CD14-positive monocyte (primary cell): ENCODE measurements around the gene OR7E24. TPM values are rescaled to one million over a fixed set of nuclear protein-coding genes. Genes with fewer than 3 reads are reported as not detected.

Experiments
- DNase-seq, 3 donors: peaks; one replicate each; pipeline ENCODE4 v3.0.0-alpha.2; 2011 to 2022
- H2AFZ ChIP-seq: 2 replicates; pipeline ENCODE4 v1.6.0; 2012; ENCODE audit warnings: mild to moderate bottlenecking, low read depth, low read length, inconsistent platforms; ENCODE audit not compliant: insufficient read depth, poor library complexity, severe bottlenecking
- H3K27ac ChIP-seq, 2 donors: 1 replicate in 1 of 2; 2 replicates in 1 of 2; pipeline ENCODE4 v1.5.1; 2012 to 2013; ENCODE audit warnings: low read length in 2 of 2, control low read depth in 1 of 2, inconsistent platforms in 1 of 2, low read depth in 1 of 2, mild to moderate bottlenecking in 1 of 2
- H3K27me3 ChIP-seq, 2 donors: one replicate each; pipeline versions ENCODE4 v1.6.0 to v1.6.1; 2011 to 2013; ENCODE audit warnings: low read length in 2 of 2; ENCODE audit not compliant: control insufficient read depth in 2 of 2, insufficient read depth in 2 of 2
- H3K36me3 ChIP-seq, 2 donors: replicated peaks in 1 of 2; 1 replicate in 1 of 2; 2 replicates in 1 of 2; pipeline versions ENCODE4 v1.5.1 to v1.6.1; 2012 to 2013; ENCODE audit warnings: low read length in 2 of 2, control low read depth in 1 of 2, inconsistent platforms in 1 of 2, mild to moderate bottlenecking in 1 of 2; ENCODE audit not compliant: insufficient read depth in 2 of 2, control insufficient read depth in 1 of 2
- H3K4me1 ChIP-seq, 2 donors: 1 replicate in 1 of 2; 2 replicates in 1 of 2; pipeline versions ENCODE4 v1.5.1 to v1.6.1; 2012 to 2013; ENCODE audit warnings: low read length in 2 of 2, control low read depth in 1 of 2, inconsistent platforms in 1 of 2, mild to moderate bottlenecking in 1 of 2, moderate library complexity in 1 of 2; ENCODE audit not compliant: insufficient read depth in 2 of 2, control insufficient read depth in 1 of 2
- H3K4me2 ChIP-seq: replicated peaks from 2 replicates; pipeline ENCODE3; 2012; ENCODE audit warnings: low read length, moderate library complexity, mild to moderate bottlenecking; ENCODE audit not compliant: poor library complexity, severe bottlenecking; ENCODE audit errors: extremely low read depth
- H3K4me3 ChIP-seq, 3 experiments: fragments of 200-600 bp in 1 of 3; sonication (generic) in 1 of 3; replicated peaks in 1 of 3; 1 replicate in 2 of 3; 2 replicates in 1 of 3; pipeline ENCODE4 v1.5.1; 2011 to 2013; ENCODE audit warnings: low read length in 3 of 3, mild to moderate bottlenecking in 3 of 3, control low read depth in 2 of 3, low read depth in 2 of 3, inconsistent platforms in 1 of 3, moderate library complexity in 1 of 3
- H3K79me2 ChIP-seq: 2 replicates; pipeline ENCODE4 v1.6.0; 2012; ENCODE audit warnings: mild to moderate bottlenecking, control low read depth, inconsistent platforms, low read length, moderate library complexity; ENCODE audit not compliant: insufficient read depth
- H3K9ac ChIP-seq: 2 replicates; pipeline ENCODE4 v1.6.0; 2017; ENCODE audit warnings: low read length, mild to moderate bottlenecking; ENCODE audit not compliant: insufficient read depth, poor library complexity, severe bottlenecking
- H3K9me3 ChIP-seq, 2 donors: replicated peaks in 1 of 2; 1 replicate in 1 of 2; 2 replicates in 1 of 2; pipeline versions ENCODE4 v1.5.1 to v1.6.1; 2012 to 2013; ENCODE audit warnings: low read length in 2 of 2, control low read depth in 1 of 2; ENCODE audit not compliant: control insufficient read depth in 1 of 2, insufficient read depth in 1 of 2
- H4K20me1 ChIP-seq: 2 replicates; pipeline ENCODE4 v1.6.0; 2012; ENCODE audit warnings: mild to moderate bottlenecking, low read length, control low read depth, moderate library complexity; ENCODE audit not compliant: insufficient read depth
- H3K27ac Mint-ChIP-seq, 7 donors: one replicate each; pipeline ENCODE4 v1.8.0; 2020; ENCODE audit warnings: mild to moderate bottlenecking in 7 of 7, mixed read lengths in 7 of 7, moderate library complexity in 6 of 7, inconsistent platforms in 2 of 7
- H3K27me3 Mint-ChIP-seq, 3 donors: one replicate each; pipeline ENCODE4 v1.8.0; 2021 to 2022; ENCODE audit warnings: low read depth in 3 of 3, mild to moderate bottlenecking in 3 of 3, mixed read lengths in 3 of 3, moderate library complexity in 3 of 3, inconsistent platforms in 1 of 3
- H3K36me3 Mint-ChIP-seq, 2 donors: one replicate each; pipeline ENCODE4 v1.8.0; 2020; ENCODE audit warnings: mixed read lengths in 2 of 2, inconsistent platforms in 1 of 2, mild to moderate bottlenecking in 1 of 2
- H3K4me1 Mint-ChIP-seq: one replicate; pipeline ENCODE4 v1.8.0; 2020; ENCODE audit warnings: mild to moderate bottlenecking, mixed read lengths
- H3K4me3 Mint-ChIP-seq, 2 donors: one replicate each; pipeline ENCODE4 v1.8.0; 2020; ENCODE audit warnings: mild to moderate bottlenecking in 2 of 2, mixed read lengths in 2 of 2, moderate library complexity in 1 of 2
- H3K9me3 Mint-ChIP-seq, 7 donors: one replicate each; pipeline ENCODE4 v1.8.0; 2020 to 2022; ENCODE audit warnings: mixed read lengths in 7 of 7, mild to moderate bottlenecking in 6 of 7, moderate library complexity in 6 of 7, inconsistent platforms in 2 of 7
- CTCF ChIP-seq: fragments of 200-600 bp; IDR thresholded peaks from one replicate; pipeline ENCODE4 v1.8.0; 2022; ENCODE audit warnings: antibody characterized with exemption, mild to moderate bottlenecking
- whole genome bisulfite sequencing: methylation state at CpG from one replicate; pipeline ENCODE4 v1.1.5; 2013; ENCODE audit warnings: missing lambda C conversion rate; ENCODE audit not compliant: insufficient coverage; 5-methylcytosine and 5-hydroxymethylcytosine counted together
- intact Hi-C, 2 donors: fragments of 100-400 bp; cut with micrococcal nuclease; formaldehyde crosslinking; loops; one replicate each; pipeline versions ENCODE4 v1.15.0 to v1.15.1; 2023
- polyA plus RNA-seq, 3 donors: library from polyadenylated mRNA; depleted of rRNA in 1 of 3; unstranded in 2 of 3; stranded (reverse) in 1 of 3; fragments of 300-500 nt in 2 of 3; fragments of >200 nt in 1 of 3; fragmentation: Illumina TruSeq in 2 of 3; gene quantifications; 1 replicate in 2 of 3; 2 replicates in 1 of 3; pipeline ENCODE4 v1.2.3, GENCODE V29; 2012 to 2021

Gene OR7E24
- polyA plus RNA-seq, 3 donors: not detected

- no peaks in the 10 kb centered on the region for H3K79me2 ChIP-seq
- no peaks in the 10 kb centered on the region for H3K4me1 ChIP-seq
- H3K9me3 ChIP-seq: peaks cover 62 to 78% of the 10 kb centered on the region in 2 donors
- peaks cover 0 to 6% of the 10 kb centered on the region in 2 donors for H3K36me3 ChIP-seq
- H3K4me1 Mint-ChIP-seq: no peaks in the 10 kb centered on the region
- H3K4me2 ChIP-seq: no peak overlapping the region
- DNase-seq: no peak
- H3K27me3 Mint-ChIP-seq: peaks cover 0 to 3% (median 0%) of the 10 kb centered on the region in 3 donors
- H3K36me3 Mint-ChIP-seq: peaks cover 5 to 15% of the 10 kb centered on the region in 2 donors
- H3K27ac Mint-ChIP-seq: no peak overlapping the region
- no peaks in the 10 kb centered on the region for H4K20me1 ChIP-seq
- H3K27ac ChIP-seq: no peak overlapping the region
- no CpG with 5 or more reads among the region's 2 CpGs for WGBS
- no peak overlapping the region for H3K4me3 ChIP-seq
- H3K27me3 ChIP-seq: no peaks in the 10 kb centered on the region
- H2AFZ ChIP-seq: no peak overlapping the region
- no peak overlapping the region for H3K4me3 Mint-ChIP-seq
- TF ChIP-seq CTCF: no peak
- H3K9me3 Mint-ChIP-seq: peaks cover 24 to 83% (median 73%) of the 10 kb centered on the region in 7 donors
- no peak overlapping the region for H3K9ac ChIP-seq
- intact Hi-C loops: no loop called here
Observed at GRCh38 chr19:9289231-9289884, 38.6 kb downstream of the OR7E24 start.

- Mint-ChIP-seq H3K27me3 (no peaks in the 10 kb centered on the region), H3K9me3 (peaks cover 53 to 90% (median 87%) of the 10 kb centered on the region in 7 donors)
- no peak for TF ChIP-seq CTCF
Observed at GRCh38 chr19:9295411-9295849, 44.7 kb downstream of the OR7E24 start.

More at GRCh38 chr19:9295411-9295849, 44.7 kb downstream of the OR7E24 start:
- no CpG with 5 or more reads among the region's 4 CpGs for WGBS
- Histone ChIP-seq H3K4me1 (no peaks in the 10 kb centered on the region), H4K20me1 (no peaks in the 10 kb centered on the region), H3K4me2 (no peak overlapping the region), H3K27ac (no peak overlapping the region), H3K79me2 (no peaks in the 10 kb centered on the region), H3K4me3 (peak overlapping the region in 1 of 3 experiments; percentile 26), H2AFZ (no peak overlapping the region), H3K36me3 (peaks cover 28 to 62% of the 10 kb centered on the region in 2 donors), H3K27me3 (no peaks in the 10 kb centered on the region), H3K9ac (no peak overlapping the region), H3K9me3 (peaks cover 51 to 96% of the 10 kb centered on the region in 2 donors)
- DNase-seq: no peak
- no peaks in the 10 kb centered on the region for H3K4me1 Mint-ChIP-seq
- intact Hi-C loops: no loop called here
- no peak overlapping the region for H3K27ac Mint-ChIP-seq
- H3K36me3 Mint-ChIP-seq: peaks cover 45 to 61% of the 10 kb centered on the region in 2 donors
- no peak overlapping the region for H3K4me3 Mint-ChIP-seq
